ENCODE data around the gene ZNF497. TPM values are rescaled to one million over a fixed set of nuclear protein-coding genes. Genes with fewer than 3 reads are reported as not detected.

Gene ZNF497
- total and polyA plus RNA-seq, 4 donors, result 0.60 to 4.4 (median 1.3) TPM

DNA sequence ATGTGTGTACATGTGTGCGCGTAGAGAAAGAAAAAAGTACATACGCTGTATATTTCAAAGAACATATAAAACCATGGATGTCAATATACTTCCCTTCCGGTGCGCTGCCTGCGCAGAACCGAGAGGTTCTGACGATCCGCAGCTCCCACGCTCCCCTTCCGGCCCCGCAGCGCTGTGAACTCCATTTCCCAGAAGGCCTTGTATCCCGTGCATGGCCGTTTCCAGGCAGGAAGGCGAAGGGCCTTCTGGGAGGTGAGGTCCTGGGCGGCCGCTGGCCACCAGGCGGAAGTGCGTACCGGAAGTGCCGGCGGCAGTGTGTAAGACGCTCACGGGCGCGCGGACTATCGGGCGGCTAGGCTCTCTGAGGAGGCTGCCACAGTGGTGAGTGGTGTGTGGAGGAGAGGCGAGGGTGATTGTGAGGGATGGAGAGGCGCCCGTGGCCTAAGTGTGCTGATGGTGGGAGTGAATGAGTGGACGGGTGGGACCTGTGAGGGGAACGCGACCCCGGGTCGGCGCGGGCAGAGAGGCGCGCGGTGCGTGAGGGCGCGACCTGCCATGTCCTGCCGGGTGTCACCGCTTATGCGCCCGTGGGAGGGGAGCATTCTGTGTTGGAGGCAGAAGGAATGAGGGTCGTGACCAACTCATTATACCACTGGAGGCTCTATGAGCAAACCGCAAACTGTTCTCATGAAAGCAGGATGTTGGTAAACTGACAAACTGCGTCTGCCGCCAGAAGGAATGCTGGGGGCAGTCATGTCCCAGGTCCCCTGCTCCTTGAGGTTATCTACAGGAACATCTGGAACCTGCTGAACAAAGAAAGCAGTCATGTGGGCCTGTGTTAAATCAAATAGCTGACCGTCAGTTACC, 57.3 kb downstream of the ZNF497 start, which contains the start of gene ERVK3-1 (continued):
- TF ChIP-seq NR2F2 (IDR thresholded peaks at IDR 0.05), result peak; percentile 39

DNA sequence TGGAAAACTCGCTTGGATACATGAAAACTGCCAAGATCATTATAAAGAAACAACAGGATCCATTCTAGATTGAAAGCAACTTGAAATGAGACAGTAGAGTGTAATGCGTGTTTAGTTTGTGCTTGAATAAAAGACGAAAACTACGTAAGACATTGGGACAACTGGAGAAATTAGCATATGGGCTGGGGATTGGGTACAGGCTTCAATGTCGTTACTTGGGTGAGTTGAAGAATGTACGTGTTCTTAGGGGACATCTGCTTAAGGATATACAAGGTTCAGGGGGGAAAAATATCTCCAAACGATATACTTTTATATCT, 57.8 kb downstream of the ZNF497 start:
- TF ChIP-seq EGR1 (IDR thresholded peaks at IDR 0.05; ENCODE audit: low read depth in 2 of 2) (no peak), NR2F2 (IDR thresholded peaks at IDR 0.05) (no peak), HNF4G (IDR thresholded peaks at IDR 0.05) (no peak), GABPA (IDR thresholded peaks at IDR 0.05 in 1 of 2, conservative IDR thresholded peaks at IDR 0.05 in 1 of 2) (no peak), TAF1 (conservative IDR thresholded peaks at IDR 0.05) (no peak), HNF4A (conservative IDR thresholded peaks at IDR 0.05) (no peak)
- TF ChIP-seq, protein P1, sequence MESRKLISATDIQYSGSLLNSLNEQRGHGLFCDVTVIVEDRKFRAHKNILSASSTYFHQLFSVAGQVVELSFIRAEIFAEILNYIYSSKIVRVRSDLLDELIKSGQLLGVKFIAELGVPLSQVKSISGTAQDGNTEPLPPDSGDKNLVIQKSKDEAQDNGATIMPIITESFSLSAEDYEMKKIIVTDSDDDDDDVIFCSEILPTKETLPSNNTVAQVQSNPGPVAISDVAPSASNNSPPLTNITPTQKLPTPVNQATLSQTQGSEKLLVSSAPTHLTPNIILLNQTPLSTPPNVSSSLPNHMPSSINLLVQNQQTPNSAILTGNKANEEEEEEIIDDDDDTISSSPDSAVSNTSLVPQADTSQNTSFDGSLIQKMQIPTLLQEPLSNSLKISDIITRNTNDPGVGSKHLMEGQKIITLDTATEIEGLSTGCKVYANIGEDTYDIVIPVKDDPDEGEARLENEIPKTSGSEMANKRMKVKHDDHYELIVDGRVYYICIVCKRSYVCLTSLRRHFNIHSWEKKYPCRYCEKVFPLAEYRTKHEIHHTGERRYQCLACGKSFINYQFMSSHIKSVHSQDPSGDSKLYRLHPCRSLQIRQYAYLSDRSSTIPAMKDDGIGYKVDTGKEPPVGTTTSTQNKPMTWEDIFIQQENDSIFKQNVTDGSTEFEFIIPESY (IDR thresholded peaks at IDR 0.05), result no peak
- TF ChIP-seq, protein P2, sequence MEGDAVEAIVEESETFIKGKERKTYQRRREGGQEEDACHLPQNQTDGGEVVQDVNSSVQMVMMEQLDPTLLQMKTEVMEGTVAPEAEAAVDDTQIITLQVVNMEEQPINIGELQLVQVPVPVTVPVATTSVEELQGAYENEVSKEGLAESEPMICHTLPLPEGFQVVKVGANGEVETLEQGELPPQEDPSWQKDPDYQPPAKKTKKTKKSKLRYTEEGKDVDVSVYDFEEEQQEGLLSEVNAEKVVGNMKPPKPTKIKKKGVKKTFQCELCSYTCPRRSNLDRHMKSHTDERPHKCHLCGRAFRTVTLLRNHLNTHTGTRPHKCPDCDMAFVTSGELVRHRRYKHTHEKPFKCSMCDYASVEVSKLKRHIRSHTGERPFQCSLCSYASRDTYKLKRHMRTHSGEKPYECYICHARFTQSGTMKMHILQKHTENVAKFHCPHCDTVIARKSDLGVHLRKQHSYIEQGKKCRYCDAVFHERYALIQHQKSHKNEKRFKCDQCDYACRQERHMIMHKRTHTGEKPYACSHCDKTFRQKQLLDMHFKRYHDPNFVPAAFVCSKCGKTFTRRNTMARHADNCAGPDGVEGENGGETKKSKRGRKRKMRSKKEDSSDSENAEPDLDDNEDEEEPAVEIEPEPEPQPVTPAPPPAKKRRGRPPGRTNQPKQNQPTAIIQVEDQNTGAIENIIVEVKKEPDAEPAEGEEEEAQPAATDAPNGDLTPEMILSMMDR (IDR thresholded peaks at IDR 0.05; ENCODE audit: low read depth, low read length, missing input control), result no peak
- WGBS, result 24% methylated on average over 7 of the region's 7 CpGs
- Histone ChIP-seq H3K4me1 (ENCODE audit: control insufficient read depth in 4 of 4, insufficient read depth in 4 of 4, low read length in 3 of 4) (peaks cover 4 to 16% (median 15%) of the 10 kb centered on the region in 4 donors), H3K27ac (ENCODE audit: low read depth in 1 of 2, low read length in 2 of 2) (peak overlapping the region in 1 of 2 donors; percentile 50), H3K9me3 (ENCODE audit: control insufficient read depth in 4 of 4, low read length in 3 of 4) (peaks cover 5 to 18% (median 11%) of the 10 kb centered on the region in 4 donors), H3K4me3 (ENCODE audit: low read depth in 1 of 3, low read length in 3 of 3) (peak overlapping the region; percentile 52 to 78 (median 67)), H3K9ac (ENCODE audit: low read depth in 1 of 2, low read length in 2 of 2) (peak overlapping the region; percentile 15 to 63), H3K27me3 (ENCODE audit: control insufficient read depth in 4 of 4, insufficient read depth in 4 of 4, low read length in 3 of 4) (no peaks in the 10 kb centered on the region), H3K36me3 (ENCODE audit: control insufficient read depth in 4 of 4, insufficient read depth in 3 of 4, low read depth in 1 of 4, low read length in 3 of 4) (peaks cover 5 to 34% (median 20%) of the 10 kb centered on the region in 4 donors)
- no peak for DNase-seq (ENCODE audit: low spot score)

Small RNAs within 50 kb of the gene (small RNA-seq; reads per million reads assigned to genes)
- not detected for gene MIR4754
- 0.18 reads per million for gene MIR6806
- gene RNA5SP473, result 0.09 reads per million

Other genes starting within 250 kb of the ZNF497 start
- gene ZNF329, start 212.0 kb downstream of the ZNF497 start, total RNA-seq, result 1 to 10 TPM; 5.4 to 6.8 TPM
- 1 to 10 TPM; 1.2 to 2.2 TPM for gene ZNF329, start 212.0 kb downstream of the ZNF497 start, polyA plus RNA-seq
- 10 to 100 TPM; 12.8 to 18.2 TPM for gene ZNF274, start 179.7 kb downstream of the ZNF497 start, total RNA-seq
- 10 to 100 TPM in 1 of 2 donors, 1 to 10 TPM in 1; 5.7 to 10.9 TPM for gene ZNF274, start 179.7 kb downstream of the ZNF497 start, polyA plus RNA-seq
- 10 to 100 TPM; 14.9 to 25.2 TPM for gene ZNF544, start 133.8 kb downstream of the ZNF497 start, total RNA-seq
- gene ZNF544, start 133.8 kb downstream of the ZNF497 start, polyA plus RNA-seq, result 1 to 10 TPM; 2.5 to 7.7 TPM
- gene ZNF8, start 83.8 kb downstream of the ZNF497 start, total RNA-seq, result 1 to 10 TPM; 2.7 to 4.6 TPM
- gene ZNF8, start 83.8 kb downstream of the ZNF497 start, polyA plus RNA-seq, result under 1 TPM; 0.37 to 0.50 TPM
- 10 to 100 TPM; 21.4 to 28.0 TPM for gene ERVK3-1, start 57.4 kb downstream of the ZNF497 start, total RNA-seq
- 10 to 100 TPM; 17.6 to 31.7 TPM for gene ERVK3-1, start 57.4 kb downstream of the ZNF497 start, polyA plus RNA-seq
- 1 to 10 TPM; 3.1 to 3.5 TPM for gene ZSCAN22, start 35.8 kb downstream of the ZNF497 start, total RNA-seq
- gene ZSCAN22, start 35.8 kb downstream of the ZNF497 start, polyA plus RNA-seq, result under 1 TPM; 0.88 to 0.89 TPM
- gene A1BG, start 9.3 kb downstream of the ZNF497 start, total RNA-seq, result 100 to 1,000 TPM; 521 to 838 TPM
- gene A1BG, start 9.3 kb downstream of the ZNF497 start, polyA plus RNA-seq, result 1,000 to 10,000 TPM; 1,221 to 2,157 TPM
- gene ZNF837, start 18.3 kb upstream of the ZNF497 start, total RNA-seq, result 1 to 10 TPM; 2.1 to 3.6 TPM
- gene ZNF837, start 18.3 kb upstream of the ZNF497 start, polyA plus RNA-seq, result 1 to 10 TPM in 1 of 2 donors, under 1 TPM in 1; 0.54 to 2.6 TPM
- 1,000 to 10,000 TPM in 1 of 2 donors, 100 to 1,000 TPM in 1; 657 to 1,403 TPM for gene RPS5, start 24.5 kb upstream of the ZNF497 start, total RNA-seq
- gene RPS5, start 24.5 kb upstream of the ZNF497 start, polyA plus RNA-seq, result 100 to 1,000 TPM; 229 to 600 TPM
- gene RNF225, start 32.9 kb upstream of the ZNF497 start, total RNA-seq, result not detected
- gene RNF225, start 32.9 kb upstream of the ZNF497 start, polyA plus RNA-seq, result not detected
- 10 to 100 TPM in 1 of 2 donors, 1 to 10 TPM in 1; 9.4 to 12.6 TPM for gene ZNF584, start 45.9 kb upstream of the ZNF497 start, total RNA-seq
- 10 to 100 TPM in 1 of 2 donors, 1 to 10 TPM in 1; 3.6 to 10.6 TPM for gene ZNF584, start 45.9 kb upstream of the ZNF497 start, polyA plus RNA-seq
- 1 to 10 TPM; 1.3 to 2.0 TPM for gene ZNF132, start 77.4 kb upstream of the ZNF497 start, total RNA-seq
- gene ZNF132, start 77.4 kb upstream of the ZNF497 start, polyA plus RNA-seq, result under 1 TPM; 0.64 to 0.72 TPM
- 1 to 10 TPM; 3.8 to 4.9 TPM for gene ZNF324B, start 88.9 kb upstream of the ZNF497 start, total RNA-seq
- gene ZNF324B, start 88.9 kb upstream of the ZNF497 start, polyA plus RNA-seq, result 1 to 10 TPM in 1 of 2 donors, under 1 TPM in 1; 0.53 to 1.9 TPM
- 1 to 10 TPM; 8.4 TPM for gene ZNF324, start 104.3 kb upstream of the ZNF497 start, total RNA-seq
- 1 to 10 TPM; 2.3 to 2.6 TPM for gene ZNF324, start 104.3 kb upstream of the ZNF497 start, polyA plus RNA-seq
- gene ZNF446, start 113.6 kb upstream of the ZNF497 start, total RNA-seq, result 1 to 10 TPM; 2.8 to 4.6 TPM
- 1 to 10 TPM; 3.3 to 4.8 TPM for gene ZNF446, start 113.6 kb upstream of the ZNF497 start, polyA plus RNA-seq
- 100 to 1,000 TPM in 1 of 2 donors, 10 to 100 TPM in 1; 31.9 to 395 TPM for gene SLC27A5, start 149.2 kb upstream of the ZNF497 start, total RNA-seq
- 100 to 1,000 TPM; 316 to 326 TPM for gene SLC27A5, start 149.2 kb upstream of the ZNF497 start, polyA plus RNA-seq
- gene ZBTB45, start 157.1 kb upstream of the ZNF497 start, total RNA-seq, result 1 to 10 TPM; 2.1 to 3.2 TPM
- gene ZBTB45, start 157.1 kb upstream of the ZNF497 start, polyA plus RNA-seq, result 1 to 10 TPM; 2.2 to 4.0 TPM
- gene TRIM28, start 181.3 kb upstream of the ZNF497 start, total RNA-seq, result 100 to 1,000 TPM in 1 of 2 donors, 10 to 100 TPM in 1; 80.5 to 157 TPM
- gene TRIM28, start 181.3 kb upstream of the ZNF497 start, polyA plus RNA-seq, result 10 to 100 TPM; 47.1 to 88.0 TPM
- 10 to 100 TPM; 58.0 to 69.5 TPM for gene CHMP2A, start 192.4 kb upstream of the ZNF497 start, total RNA-seq
- 100 to 1,000 TPM in 1 of 2 donors, 10 to 100 TPM in 1; 97.1 to 107 TPM for gene CHMP2A, start 192.4 kb upstream of the ZNF497 start, polyA plus RNA-seq
- 10 to 100 TPM; 12.1 to 30.7 TPM for gene UBE2M, start 195.9 kb upstream of the ZNF497 start, total RNA-seq
- 10 to 100 TPM in 1 of 2 donors, 1 to 10 TPM in 1; 7.6 to 23.4 TPM for gene UBE2M, start 195.9 kb upstream of the ZNF497 start, polyA plus RNA-seq
- gene MZF1, start 210.6 kb upstream of the ZNF497 start, total RNA-seq, result 10 to 100 TPM in 1 of 2 donors, 1 to 10 TPM in 1; 9.3 to 21.1 TPM
- 1 to 10 TPM; 4.9 to 8.2 TPM for gene MZF1, start 210.6 kb upstream of the ZNF497 start, polyA plus RNA-seq

Measured in liver (tissue), 10 donors.